Osteocyte (in vitro differentiated cells): ENCODE results near the gene TEX14. TPM values are rescaled to one million over a fixed set of nuclear protein-coding genes. Genes with fewer than 3 reads are reported as not detected.

Experiments used
- DNase-seq: peaks from one replicate; pipeline ENCODE4 v3.0.0; 2021; ENCODE audit warnings: mixed read lengths; ENCODE audit not compliant: unreplicated experiment; ENCODE audit errors: extremely low spot score
- H3K27ac Mint-ChIP-seq: one replicate; pipeline ENCODE4 v1.8.0; 2021; ENCODE audit warnings: mild to moderate bottlenecking, mixed read lengths; ENCODE audit not compliant: unreplicated experiment
- H3K27me3 Mint-ChIP-seq: one replicate; pipeline ENCODE4 v1.8.0; 2021; ENCODE audit warnings: mixed read lengths; ENCODE audit not compliant: unreplicated experiment
- H3K36me3 Mint-ChIP-seq: one replicate; pipeline ENCODE4 v1.8.0; 2021; ENCODE audit warnings: mixed read lengths; ENCODE audit not compliant: unreplicated experiment
- H3K4me1 Mint-ChIP-seq: one replicate; pipeline ENCODE4 v1.8.0; 2021; ENCODE audit warnings: mixed read lengths; ENCODE audit not compliant: unreplicated experiment
- H3K4me3 Mint-ChIP-seq: one replicate; pipeline ENCODE4 v1.8.0; 2021; ENCODE audit warnings: mild to moderate bottlenecking, moderate library complexity, mixed read lengths; ENCODE audit not compliant: unreplicated experiment
- H3K9me3 Mint-ChIP-seq: one replicate; pipeline ENCODE4 v1.8.0; 2021; ENCODE audit warnings: mixed read lengths; ENCODE audit not compliant: unreplicated experiment
- total RNA-seq: library from RNA; stranded (reverse); gene quantifications from 2 replicates; pipeline ENCODE4 v1.2.1, GENCODE V29; 2021
- TF ChIP-seq, protein P1 (sequence below): fragments of 200-600 bp; sonication (generic); IDR thresholded peaks from 2 replicates; pipeline ENCODE4 v1.5.0; 2021; ENCODE audit warnings: antibody characterized with exemption, mild to moderate bottlenecking, moderate library complexity

The TEX14 gene
- total RNA-seq, 1 donor from 2014 or later = 0.27 TPM

DNA sequence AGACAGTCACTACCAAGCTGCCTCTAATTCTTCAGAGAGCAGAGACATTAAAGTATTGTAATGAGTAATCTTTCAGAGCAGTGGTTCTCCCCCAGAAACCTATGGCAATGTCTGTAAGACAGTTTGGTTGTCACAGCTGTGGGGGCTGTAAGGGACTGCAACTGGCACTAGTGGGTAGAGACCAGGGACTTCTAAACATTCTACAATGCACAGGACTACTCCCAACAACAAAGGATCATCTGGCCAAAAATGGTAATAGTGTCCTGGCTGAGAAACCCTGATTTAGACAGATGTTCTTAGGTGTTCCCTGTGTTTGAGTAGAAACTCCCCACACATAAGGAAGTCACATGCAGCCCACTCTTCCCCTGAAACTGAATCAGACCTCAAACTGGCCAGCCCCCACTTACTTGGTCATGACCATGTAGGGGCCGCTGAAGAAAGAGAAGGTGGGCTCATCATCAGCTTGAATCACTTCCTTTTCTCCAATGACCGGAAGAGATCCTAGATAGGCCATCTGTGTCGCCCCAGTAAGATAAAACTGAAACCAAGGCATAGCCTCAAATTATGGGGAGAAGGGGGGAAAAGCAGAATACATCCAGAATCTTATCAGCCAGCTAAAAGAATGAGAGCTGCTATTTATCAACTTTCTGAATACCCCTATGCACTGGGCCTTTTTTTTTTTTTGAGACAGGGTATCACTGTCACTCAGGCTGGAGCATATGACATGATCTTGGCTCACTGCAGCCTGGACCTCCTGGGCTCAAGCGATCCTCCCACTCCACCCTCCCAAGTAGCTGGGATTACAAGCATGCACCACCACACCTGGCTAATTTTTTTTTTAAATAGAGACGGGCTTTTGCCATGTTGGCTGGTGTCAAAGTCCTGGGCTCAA is 75.8 kb downstream of the TEX14 start:
- no peaks in the 10 kb centered on the region for H3K9me3 Mint-ChIP-seq
- no peaks in the 10 kb centered on the region for H3K4me1 Mint-ChIP-seq
- H3K36me3 Mint-ChIP-seq = no peaks in the 10 kb centered on the region
- H3K27ac Mint-ChIP-seq = no peak overlapping the region
- H3K4me3 Mint-ChIP-seq = no peak overlapping the region
- TF ChIP-seq, protein P1, sequence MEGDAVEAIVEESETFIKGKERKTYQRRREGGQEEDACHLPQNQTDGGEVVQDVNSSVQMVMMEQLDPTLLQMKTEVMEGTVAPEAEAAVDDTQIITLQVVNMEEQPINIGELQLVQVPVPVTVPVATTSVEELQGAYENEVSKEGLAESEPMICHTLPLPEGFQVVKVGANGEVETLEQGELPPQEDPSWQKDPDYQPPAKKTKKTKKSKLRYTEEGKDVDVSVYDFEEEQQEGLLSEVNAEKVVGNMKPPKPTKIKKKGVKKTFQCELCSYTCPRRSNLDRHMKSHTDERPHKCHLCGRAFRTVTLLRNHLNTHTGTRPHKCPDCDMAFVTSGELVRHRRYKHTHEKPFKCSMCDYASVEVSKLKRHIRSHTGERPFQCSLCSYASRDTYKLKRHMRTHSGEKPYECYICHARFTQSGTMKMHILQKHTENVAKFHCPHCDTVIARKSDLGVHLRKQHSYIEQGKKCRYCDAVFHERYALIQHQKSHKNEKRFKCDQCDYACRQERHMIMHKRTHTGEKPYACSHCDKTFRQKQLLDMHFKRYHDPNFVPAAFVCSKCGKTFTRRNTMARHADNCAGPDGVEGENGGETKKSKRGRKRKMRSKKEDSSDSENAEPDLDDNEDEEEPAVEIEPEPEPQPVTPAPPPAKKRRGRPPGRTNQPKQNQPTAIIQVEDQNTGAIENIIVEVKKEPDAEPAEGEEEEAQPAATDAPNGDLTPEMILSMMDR = no peak
- peaks cover 3% of the 10 kb centered on the region for H3K27me3 Mint-ChIP-seq
- no peak for DNase-seq

DNA sequence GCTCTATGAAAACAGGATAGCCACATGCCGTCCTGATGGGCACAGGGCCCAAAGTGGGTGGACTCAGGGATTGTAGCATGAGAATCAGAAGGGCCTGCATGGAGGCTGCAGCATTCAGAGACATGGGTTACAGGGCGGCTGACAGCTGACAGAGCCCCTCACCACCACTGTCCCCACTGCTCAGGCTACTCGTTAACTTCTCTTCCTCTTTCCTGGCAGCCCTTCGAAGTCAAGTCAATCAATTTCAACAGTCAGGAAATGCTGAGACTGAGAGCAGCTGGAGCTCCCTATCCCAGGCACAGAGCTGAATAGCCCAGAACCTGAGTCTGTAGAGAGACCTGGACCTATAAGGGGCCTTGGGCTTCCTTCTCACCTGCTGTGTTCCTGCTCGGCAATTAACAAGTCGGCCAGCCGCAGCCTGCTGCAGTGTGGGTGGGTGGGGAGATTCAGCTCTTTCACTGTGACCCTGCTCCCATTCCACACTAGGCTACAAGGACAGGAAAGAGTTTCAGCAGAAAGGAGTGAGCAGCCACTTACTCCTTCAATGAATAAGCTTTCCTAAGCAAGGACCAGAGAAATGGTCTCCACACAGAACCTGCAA is 76.9 kb downstream of the TEX14 start:
- no peaks in the 10 kb centered on the region for H3K9me3 Mint-ChIP-seq
- H3K36me3 Mint-ChIP-seq = no peaks in the 10 kb centered on the region
- TF ChIP-seq, protein P1 = no peak
- DNase-seq = no peak
- H3K4me3 Mint-ChIP-seq = no peak overlapping the region
- H3K27ac Mint-ChIP-seq = no peak overlapping the region
- H3K27me3 Mint-ChIP-seq = peaks cover 3% of the 10 kb centered on the region
- no peaks in the 10 kb centered on the region for H3K4me1 Mint-ChIP-seq

DNA sequence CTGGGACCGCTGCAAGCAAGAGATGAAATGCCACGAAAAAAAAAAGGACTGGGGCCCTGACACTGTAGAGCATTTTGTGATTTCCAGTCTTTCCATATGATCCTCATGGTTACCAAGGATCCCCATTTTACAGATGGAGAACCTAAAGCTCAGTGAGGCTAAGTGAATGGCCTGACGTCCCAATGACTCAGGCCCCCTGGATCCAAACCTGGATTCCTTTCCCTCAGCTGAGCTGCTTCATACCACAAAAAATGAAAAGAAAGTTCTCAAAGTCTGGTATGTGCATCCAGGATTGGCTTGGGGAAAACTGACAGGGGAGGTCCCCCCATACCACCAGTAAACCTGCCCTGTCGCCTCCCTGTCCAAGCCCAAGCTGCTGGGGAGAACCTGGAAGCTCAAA is 80.5 kb downstream of the TEX14 start:
- Mint-ChIP-seq H3K27ac (no peak overlapping the region), H3K36me3 (no peaks in the 10 kb centered on the region), H3K4me3 (no peak overlapping the region), H3K27me3 (no peaks in the 10 kb centered on the region), H3K9me3 (no peaks in the 10 kb centered on the region), H3K4me1 (no peaks in the 10 kb centered on the region)
- TF ChIP-seq, protein P1 = no peak
- no peak for DNase-seq

DNA sequence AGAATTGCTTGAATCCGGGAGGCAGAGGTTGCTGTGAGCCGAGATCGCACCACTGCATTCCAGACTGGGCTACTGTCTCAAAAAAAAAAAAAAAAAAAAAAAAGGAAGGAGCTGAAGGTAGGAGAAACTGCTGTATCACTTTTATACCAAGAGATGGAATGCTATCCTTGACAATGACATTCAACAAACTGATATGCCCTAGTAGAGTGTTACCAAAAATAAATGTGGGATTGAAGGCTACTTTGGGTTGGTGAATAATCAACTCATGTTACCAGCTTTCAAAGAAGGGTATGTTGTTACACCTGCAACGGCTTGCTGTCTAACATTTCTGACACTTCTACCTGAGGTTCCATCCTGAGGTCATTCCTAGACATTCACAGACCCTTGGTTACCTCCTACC is 84.9 kb downstream of the TEX14 start:
- H3K4me1 Mint-ChIP-seq = no peaks in the 10 kb centered on the region
- H3K9me3 Mint-ChIP-seq = no peaks in the 10 kb centered on the region
- no peaks in the 10 kb centered on the region for H3K36me3 Mint-ChIP-seq
- TF ChIP-seq, protein P1 = no peak
- H3K4me3 Mint-ChIP-seq = no peak overlapping the region
- no peaks in the 10 kb centered on the region for H3K27me3 Mint-ChIP-seq
- H3K27ac Mint-ChIP-seq = no peak overlapping the region
- DNase-seq = no peak

DNA sequence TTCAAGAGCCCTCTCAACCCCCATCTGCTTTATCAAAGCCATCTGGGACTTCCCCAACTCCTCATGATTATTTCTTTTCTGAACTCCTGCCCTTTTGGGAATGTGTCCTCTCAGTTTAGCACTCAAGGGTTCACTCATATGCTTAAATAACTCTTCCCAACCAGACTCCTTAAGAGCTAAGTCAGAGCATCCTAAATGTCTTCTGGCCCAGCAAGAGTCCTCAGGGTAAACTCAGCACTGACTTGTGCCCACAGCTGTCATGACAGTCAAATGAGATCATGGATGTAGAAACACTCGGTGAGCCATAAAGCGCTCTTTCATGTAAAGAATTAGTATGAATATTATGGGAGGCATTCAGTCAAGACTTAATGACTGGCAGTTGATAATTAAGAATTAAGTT is 85.9 kb downstream of the TEX14 start:
- Mint-ChIP-seq H3K9me3 (no peaks in the 10 kb centered on the region), H3K36me3 (no peaks in the 10 kb centered on the region), H3K27me3 (no peaks in the 10 kb centered on the region), H3K4me3 (no peak overlapping the region), H3K27ac (no peak overlapping the region), H3K4me1 (no peaks in the 10 kb centered on the region)
- no peak for DNase-seq
- TF ChIP-seq, protein P1 = no peak
